Transverse colon (tissue), 4 donors: ENCODE results near the gene TNNC2. TPM values are rescaled to one million over a fixed set of nuclear protein-coding genes. Genes with fewer than 3 reads are reported as not detected.

Experiments used
- DNase-seq: peaks from one replicate; pipeline ENCODE4 v3.0.0-alpha.2; 2019
- H3K27ac ChIP-seq, 4 donors: fragments of 200-600 bp; sonication (generic); 2 replicates each; pipeline ENCODE4 v1.5.1; 2016 to 2018; ENCODE audit warnings: inconsistent platforms in 4 of 4
- H3K27me3 ChIP-seq: fragments of 200-600 bp; sonication (generic); 2 replicates; pipeline ENCODE4 v1.5.1; 2017; ENCODE audit warnings: inconsistent platforms
- H3K36me3 ChIP-seq, 4 donors: fragments of 200-600 bp; sonication (generic); 2 replicates each; pipeline ENCODE4 v1.5.1; 2017 to 2019; ENCODE audit warnings: inconsistent platforms in 4 of 4
- H3K4me1 ChIP-seq, 4 donors: fragments of 200-600 bp; sonication (generic); 2 replicates each; pipeline ENCODE4 v1.5.1; 2017 to 2020; ENCODE audit warnings: inconsistent platforms in 4 of 4
- H3K4me3 ChIP-seq, 4 donors: fragments of 200-600 bp; sonication (generic); 1 replicate in 1 of 4; 2 replicates in 3 of 4; pipeline versions ENCODE4 v1.5.1 to v1.6.1; 2017 to 2019; ENCODE audit warnings: inconsistent platforms in 4 of 4
- H3K9me3 ChIP-seq, 2 donors: fragments of 200-600 bp; sonication (generic); 2 replicates each; pipeline ENCODE4 v1.5.1; 2017 to 2019; ENCODE audit warnings: inconsistent platforms in 2 of 2
- EP300 ChIP-seq: sonication (generic); formaldehyde crosslinking; IDR thresholded peaks from one replicate; pipeline ENCODE4 v1.6.1; 2017; ENCODE audit warnings: antibody characterized with exemption, low read depth
- POLR2A ChIP-seq: fragments of 450-650 bp; IDR thresholded peaks from one replicate; pipeline ENCODE4 v1.6.1; 2016; ENCODE audit warnings: antibody characterized with exemption, mild to moderate bottlenecking, moderate library complexity
- POLR2AphosphoS5 ChIP-seq, 3 donors: sonication (generic); formaldehyde crosslinking; IDR thresholded peaks; one replicate each; pipeline ENCODE4 v1.6.1; 2016; ENCODE audit warnings: antibody characterized with exemption in 3 of 3
- WGBS, 2 donors: methylation state at CpG; one replicate each; pipeline ENCODE4 v1.1.5; 2018; ENCODE audit warnings: low coverage in 1 of 2; 5-methylcytosine and 5-hydroxymethylcytosine counted together
- in situ Hi-C, 4 donors: fragments of 200-750 bp; cut with MboI; loops; one replicate each; pipeline versions ENCODE4 v1.15.0 to v1.15.1; 2017; ENCODE audit warnings: low sequenced_read_pairs in 3 of 4, low pct_ligation_motif_present in 1 of 4, low pct_unique_long_range_greater_than_20kb in 1 of 4
- intact Hi-C: fragments of 100-400 bp; cut with DNase I; formaldehyde crosslinking; loops from one replicate; pipeline ENCODE4 v1.15.1; 2023; ENCODE audit warnings: low total_unique reads
- total RNA-seq, 4 donors: library from RNA; depleted of rRNA; stranded (reverse); fragments of >200 nt; gene quantifications; one replicate each; pipeline ENCODE4 v1.1.0, GENCODE V29; 2016
- TF ChIP-seq, protein P1 (sequence below), 5 experiments: fragments of 200-600 bp in 3 of 5; fragments of 450-650 bp in 2 of 5; sonication (generic) in 3 of 5; IDR thresholded peaks; 1 replicate in 2 of 5; 2 replicates in 3 of 5; pipeline ENCODE4 v1.5.1; 2016 to 2017; ENCODE audit warnings: antibody characterized with exemption in 5 of 5, inconsistent platforms in 3 of 5, mild to moderate bottlenecking in 2 of 5, moderate library complexity in 1 of 5

Gene TNNC2
- total RNA-seq, 4 donors from 2014 or later: 3.5 to 36.3 (median 4.6) TPM; not detected in 1

DNA sequence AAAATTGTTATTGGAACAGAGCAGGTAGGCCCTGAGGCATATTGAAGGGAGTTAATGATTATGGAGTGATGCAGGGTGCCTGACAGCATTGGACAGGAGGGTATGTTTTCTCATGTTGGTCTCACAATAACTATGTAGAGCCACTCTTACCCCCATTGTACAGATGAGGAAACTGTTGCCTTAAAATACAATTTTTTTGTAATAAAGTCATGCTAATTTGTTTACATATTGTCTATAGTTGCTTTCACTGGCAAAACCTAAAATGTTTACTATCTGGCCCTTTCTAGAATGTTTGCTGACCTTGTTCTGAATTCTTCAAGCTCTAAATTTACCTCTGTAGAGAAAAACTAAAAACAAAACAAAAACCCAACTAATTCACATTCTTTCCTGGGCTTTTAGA is 24.4 kb upstream of the TNNC2 start:
- TF ChIP-seq EP300 (no peak), POLR2AphosphoS5 (IDR thresholded peaks at IDR 0.05) (no peak), POLR2A (no peak)
- TF ChIP-seq, protein P1, sequence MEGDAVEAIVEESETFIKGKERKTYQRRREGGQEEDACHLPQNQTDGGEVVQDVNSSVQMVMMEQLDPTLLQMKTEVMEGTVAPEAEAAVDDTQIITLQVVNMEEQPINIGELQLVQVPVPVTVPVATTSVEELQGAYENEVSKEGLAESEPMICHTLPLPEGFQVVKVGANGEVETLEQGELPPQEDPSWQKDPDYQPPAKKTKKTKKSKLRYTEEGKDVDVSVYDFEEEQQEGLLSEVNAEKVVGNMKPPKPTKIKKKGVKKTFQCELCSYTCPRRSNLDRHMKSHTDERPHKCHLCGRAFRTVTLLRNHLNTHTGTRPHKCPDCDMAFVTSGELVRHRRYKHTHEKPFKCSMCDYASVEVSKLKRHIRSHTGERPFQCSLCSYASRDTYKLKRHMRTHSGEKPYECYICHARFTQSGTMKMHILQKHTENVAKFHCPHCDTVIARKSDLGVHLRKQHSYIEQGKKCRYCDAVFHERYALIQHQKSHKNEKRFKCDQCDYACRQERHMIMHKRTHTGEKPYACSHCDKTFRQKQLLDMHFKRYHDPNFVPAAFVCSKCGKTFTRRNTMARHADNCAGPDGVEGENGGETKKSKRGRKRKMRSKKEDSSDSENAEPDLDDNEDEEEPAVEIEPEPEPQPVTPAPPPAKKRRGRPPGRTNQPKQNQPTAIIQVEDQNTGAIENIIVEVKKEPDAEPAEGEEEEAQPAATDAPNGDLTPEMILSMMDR (IDR thresholded peaks at IDR 0.05): no peak
- H3K27ac ChIP-seq: no peak overlapping the region
- H3K4me3 ChIP-seq: no peak overlapping the region
- H3K4me1 ChIP-seq: peaks cover 7 to 25% (median 13%) of the 10 kb centered on the region in 4 donors
- intact Hi-C loops (no loop called here), in situ Hi-C loops (no loop called here)
- no peak for DNase-seq
- peaks cover 0 to 7% (median 3%) of the 10 kb centered on the region in 4 donors for H3K36me3 ChIP-seq
- H3K27me3 ChIP-seq: no peaks in the 10 kb centered on the region
- no peaks in the 10 kb centered on the region for H3K9me3 ChIP-seq

DNA sequence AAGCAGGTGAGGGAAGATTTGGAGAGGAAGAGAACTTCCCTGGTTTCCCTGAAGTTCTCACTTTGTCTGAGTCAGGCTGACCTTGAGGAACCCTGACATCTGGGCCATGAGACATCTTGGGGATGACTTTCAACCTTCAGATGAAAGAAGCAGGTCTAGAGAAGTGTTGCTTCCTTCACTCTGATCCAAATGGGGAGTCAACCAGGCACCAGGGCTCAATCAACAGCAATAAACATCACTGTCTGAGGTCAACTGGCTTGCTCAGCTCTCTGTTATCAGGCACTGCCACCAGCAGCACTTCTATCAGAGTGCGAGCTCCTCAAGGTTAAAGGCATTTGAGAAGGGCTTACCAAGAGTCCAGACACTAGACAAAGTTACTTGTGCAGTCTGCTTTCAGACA is 23.8 kb upstream of the TNNC2 start:
- Histone ChIP-seq H3K4me1 (peaks cover 1 to 20% (median 7%) of the 10 kb centered on the region in 4 donors), H3K4me3 (no peak overlapping the region), H3K9me3 (no peaks in the 10 kb centered on the region), H3K27me3 (no peaks in the 10 kb centered on the region), H3K36me3 (peaks cover 0 to 13% (median 3%) of the 10 kb centered on the region in 4 donors), H3K27ac (no peak overlapping the region)
- WGBS, 2 donors: 94% methylated on average over 1 of the region's 1 CpG; no CpG with 5 or more reads in 1 of the 2 donors
- in situ Hi-C loops (no loop called here), intact Hi-C loops (no loop called here)
- TF ChIP-seq POLR2AphosphoS5 (IDR thresholded peaks at IDR 0.05) (no peak), EP300 (no peak), POLR2A (no peak)
- TF ChIP-seq, protein P1 (IDR thresholded peaks at IDR 0.05): no peak
- DNase-seq: no peak

- intact Hi-C loops: no loop called here
- Histone ChIP-seq H3K27me3 (no peaks in the 10 kb centered on the region), H3K27ac (no peak overlapping the region), H3K4me1 (peaks cover 0 to 13% (median 1%) of the 10 kb centered on the region in 4 donors), H3K36me3 (peaks cover 0 to 20% (median 3%) of the 10 kb centered on the region in 4 donors), H3K9me3 (no peaks in the 10 kb centered on the region), H3K4me3 (no peak overlapping the region)
- TF ChIP-seq POLR2A: no peak
- TF ChIP-seq, protein P1 (IDR thresholded peaks at IDR 0.05): no peak
- TF ChIP-seq EP300: no peak
- no peak for TF ChIP-seq POLR2AphosphoS5 (IDR thresholded peaks at IDR 0.05)
- no peak for DNase-seq
- 80 to 90% methylated on average over 1 to 2 of the region's 2 CpGs for WGBS, 2 donors
- in situ Hi-C loops: no loop called here
Measured at GRCh38 chr20:45850238-45850637, 23.1 kb upstream of the TNNC2 start.

- 92 to 93% methylated on average over 3 to 8 of the region's 8 CpGs for WGBS, 2 donors
- H3K4me3 ChIP-seq: no peak overlapping the region
- H3K27me3 ChIP-seq: no peaks in the 10 kb centered on the region
- H3K9me3 ChIP-seq: no peaks in the 10 kb centered on the region
- DNase-seq: no peak
- intact Hi-C loops: no loop called here
- no peak overlapping the region for H3K27ac ChIP-seq
- peaks cover 0 to 20% (median 3%) of the 10 kb centered on the region in 4 donors for H3K36me3 ChIP-seq
- TF ChIP-seq POLR2AphosphoS5 (IDR thresholded peaks at IDR 0.05) (no peak), POLR2A (no peak), EP300 (no peak)
- TF ChIP-seq, protein P1 (IDR thresholded peaks at IDR 0.05): no peak
- in situ Hi-C loops: no loop called here
- peaks cover 0 to 1% (median 0%) of the 10 kb centered on the region in 4 donors for H3K4me1 ChIP-seq
Measured at GRCh38 chr20:45848969-45849582, 22.0 kb upstream of the TNNC2 start.
